Neural crest cell (in vitro differentiated cells): Measurements from ENCODE around the gene DHX58. TPM values are rescaled to one million over a fixed set of nuclear protein-coding genes. Genes with fewer than 3 reads are reported as not detected.

Source experiments
- DNase-seq: peaks from one replicate; pipeline ENCODE4 v3.0.0; 2021; ENCODE audit warnings: low read depth, mixed read lengths, low spot score
- H3K27ac Mint-ChIP-seq: one replicate; pipeline ENCODE4 v1.8.0; 2021; ENCODE audit warnings: mild to moderate bottlenecking, mixed read lengths; ENCODE audit not compliant: unreplicated experiment
- H3K27me3 Mint-ChIP-seq: 2 replicates; pipeline ENCODE4 v1.8.0; 2021; ENCODE audit warnings: low read depth, mild to moderate bottlenecking, mixed read lengths
- H3K36me3 Mint-ChIP-seq: 2 replicates; pipeline ENCODE4 v1.8.0; 2021; ENCODE audit warnings: low read depth, mild to moderate bottlenecking, mixed read lengths
- H3K4me1 Mint-ChIP-seq: 2 replicates; pipeline ENCODE4 v1.8.0; 2021; ENCODE audit warnings: mixed read lengths
- H3K4me3 Mint-ChIP-seq: one replicate; pipeline ENCODE4 v1.8.0; 2021; ENCODE audit warnings: mild to moderate bottlenecking, mixed read lengths
- H3K9me3 Mint-ChIP-seq: 2 replicates; pipeline ENCODE4 v1.8.0; 2021; ENCODE audit warnings: mixed read lengths
- total RNA-seq: library from RNA; stranded (reverse); gene quantifications from 2 replicates; pipeline ENCODE4 v1.2.1, GENCODE V29; 2021
- TF ChIP-seq, protein P1 (sequence below): fragments of 200-600 bp; sonication (generic); conservative IDR thresholded peaks from 2 replicates; pipeline ENCODE4 v1.5.0; 2021; ENCODE audit warnings: antibody characterized with exemption, mild to moderate bottlenecking

The DHX58 gene
- total RNA-seq, 1 donor from 2014 or later, result not detected

DNA sequence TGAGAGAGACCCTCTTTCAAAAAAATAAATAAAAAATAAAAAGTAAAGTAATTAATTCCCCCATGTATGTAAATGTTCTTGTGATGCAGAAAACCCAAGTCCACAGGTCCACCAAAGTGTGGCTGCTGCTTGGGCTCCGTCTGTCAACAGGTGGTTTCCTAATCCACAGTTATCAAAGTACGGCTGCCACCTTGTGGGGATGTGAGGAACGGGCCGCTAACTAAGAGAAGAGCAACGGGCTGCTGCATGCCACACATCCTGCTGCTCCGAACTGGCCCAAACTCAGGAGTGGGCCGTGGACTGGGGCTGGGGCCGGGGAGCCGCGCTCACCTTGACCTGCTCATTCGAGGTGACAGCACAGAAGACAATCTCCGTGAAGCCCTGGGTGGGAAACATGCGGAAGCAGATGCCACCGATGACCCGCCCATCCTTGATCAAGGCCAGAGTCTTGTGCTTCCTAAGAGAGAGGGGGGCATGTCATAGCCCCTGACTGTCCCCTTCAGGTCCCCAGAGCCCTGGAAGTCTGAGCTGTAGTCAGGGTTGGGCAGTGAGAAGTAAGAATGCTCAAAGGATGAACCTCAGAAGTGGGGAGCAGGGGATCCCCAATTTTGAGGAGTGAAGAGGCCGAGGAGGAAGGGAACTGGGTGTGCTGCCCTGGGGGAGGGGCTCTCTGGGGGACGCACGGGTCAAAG lies 4.3 kb upstream of the DHX58 start:
- DNase-seq, result peak; percentile 77
- Mint-ChIP-seq H3K4me1 (peaks cover 16% of the 10 kb centered on the region), H3K27ac (no peak overlapping the region), H3K36me3 (no peaks in the 10 kb centered on the region), H3K9me3 (no peaks in the 10 kb centered on the region), H3K4me3 (peak overlapping the region; percentile 70), H3K27me3 (no peaks in the 10 kb centered on the region)
- TF ChIP-seq, protein P1, sequence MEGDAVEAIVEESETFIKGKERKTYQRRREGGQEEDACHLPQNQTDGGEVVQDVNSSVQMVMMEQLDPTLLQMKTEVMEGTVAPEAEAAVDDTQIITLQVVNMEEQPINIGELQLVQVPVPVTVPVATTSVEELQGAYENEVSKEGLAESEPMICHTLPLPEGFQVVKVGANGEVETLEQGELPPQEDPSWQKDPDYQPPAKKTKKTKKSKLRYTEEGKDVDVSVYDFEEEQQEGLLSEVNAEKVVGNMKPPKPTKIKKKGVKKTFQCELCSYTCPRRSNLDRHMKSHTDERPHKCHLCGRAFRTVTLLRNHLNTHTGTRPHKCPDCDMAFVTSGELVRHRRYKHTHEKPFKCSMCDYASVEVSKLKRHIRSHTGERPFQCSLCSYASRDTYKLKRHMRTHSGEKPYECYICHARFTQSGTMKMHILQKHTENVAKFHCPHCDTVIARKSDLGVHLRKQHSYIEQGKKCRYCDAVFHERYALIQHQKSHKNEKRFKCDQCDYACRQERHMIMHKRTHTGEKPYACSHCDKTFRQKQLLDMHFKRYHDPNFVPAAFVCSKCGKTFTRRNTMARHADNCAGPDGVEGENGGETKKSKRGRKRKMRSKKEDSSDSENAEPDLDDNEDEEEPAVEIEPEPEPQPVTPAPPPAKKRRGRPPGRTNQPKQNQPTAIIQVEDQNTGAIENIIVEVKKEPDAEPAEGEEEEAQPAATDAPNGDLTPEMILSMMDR, result peak; percentile 87

DNA sequence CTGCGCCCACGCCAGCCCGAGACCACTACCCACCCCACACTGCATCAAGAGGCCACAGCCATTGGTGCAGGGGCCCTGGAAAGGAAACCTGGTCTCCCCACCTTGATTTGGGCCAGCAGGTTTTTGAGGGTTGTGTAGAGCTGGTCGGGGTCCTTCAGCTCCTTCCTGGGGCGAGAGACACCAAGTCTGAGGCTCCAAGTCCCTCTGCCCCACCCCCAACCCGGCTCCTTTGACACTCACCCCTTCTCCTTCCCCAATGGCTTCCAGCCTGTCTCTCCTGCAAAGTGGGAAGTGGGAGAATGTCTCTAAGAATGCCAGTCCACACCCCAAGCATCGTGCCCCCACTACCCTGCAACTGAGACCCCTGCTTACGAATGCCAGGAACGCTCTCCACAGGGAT lies 1.6 kb upstream of the DHX58 start:
- Mint-ChIP-seq H3K4me1 (peaks cover 5% of the 10 kb centered on the region), H3K27me3 (no peaks in the 10 kb centered on the region), H3K27ac (no peak overlapping the region), H3K9me3 (no peaks in the 10 kb centered on the region), H3K4me3 (no peak overlapping the region), H3K36me3 (no peaks in the 10 kb centered on the region)
- DNase-seq, result no peak
- TF ChIP-seq, protein P1, result no peak

DNA sequence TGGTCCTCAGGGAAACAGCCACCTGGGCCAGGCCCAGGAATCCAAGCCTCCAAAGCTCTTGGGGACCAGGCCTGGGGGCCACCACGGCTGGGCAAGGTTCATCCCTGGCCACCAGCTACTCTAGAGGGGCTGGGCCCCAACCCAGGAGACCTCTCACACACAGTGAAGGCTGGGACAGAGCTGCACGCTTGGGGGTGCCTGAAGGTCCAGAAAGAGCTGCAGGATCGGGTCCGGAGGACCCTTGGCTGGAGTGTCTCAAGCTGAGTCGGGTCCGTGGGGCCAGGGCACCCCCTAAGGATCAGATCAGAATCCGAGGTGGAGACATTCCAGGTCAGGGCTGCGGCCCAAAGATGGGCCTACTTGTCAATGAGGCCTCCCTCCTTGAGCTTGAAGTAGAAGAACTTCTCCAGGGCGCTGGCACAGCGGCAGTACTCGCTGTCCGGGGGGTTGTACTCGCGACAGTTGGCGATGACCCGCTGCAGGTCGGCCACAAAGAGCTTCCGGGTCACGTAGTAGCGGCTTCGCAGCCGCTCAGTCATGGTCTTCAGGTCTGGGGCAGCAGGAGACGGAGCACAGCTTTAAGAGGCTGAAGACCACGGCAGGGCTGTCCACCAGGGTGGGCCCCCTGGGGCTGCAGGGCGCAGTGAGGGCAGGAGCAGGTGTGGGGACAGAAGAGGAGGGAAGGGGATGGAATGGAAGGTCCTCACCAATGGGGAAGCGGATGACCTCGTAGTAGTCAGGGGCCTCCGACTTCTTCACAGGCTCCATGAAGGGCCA lies 967 bp upstream of the DHX58 start:
- TF ChIP-seq, protein P1, result no peak
- no peaks in the 10 kb centered on the region for H3K9me3 Mint-ChIP-seq

DNA sequence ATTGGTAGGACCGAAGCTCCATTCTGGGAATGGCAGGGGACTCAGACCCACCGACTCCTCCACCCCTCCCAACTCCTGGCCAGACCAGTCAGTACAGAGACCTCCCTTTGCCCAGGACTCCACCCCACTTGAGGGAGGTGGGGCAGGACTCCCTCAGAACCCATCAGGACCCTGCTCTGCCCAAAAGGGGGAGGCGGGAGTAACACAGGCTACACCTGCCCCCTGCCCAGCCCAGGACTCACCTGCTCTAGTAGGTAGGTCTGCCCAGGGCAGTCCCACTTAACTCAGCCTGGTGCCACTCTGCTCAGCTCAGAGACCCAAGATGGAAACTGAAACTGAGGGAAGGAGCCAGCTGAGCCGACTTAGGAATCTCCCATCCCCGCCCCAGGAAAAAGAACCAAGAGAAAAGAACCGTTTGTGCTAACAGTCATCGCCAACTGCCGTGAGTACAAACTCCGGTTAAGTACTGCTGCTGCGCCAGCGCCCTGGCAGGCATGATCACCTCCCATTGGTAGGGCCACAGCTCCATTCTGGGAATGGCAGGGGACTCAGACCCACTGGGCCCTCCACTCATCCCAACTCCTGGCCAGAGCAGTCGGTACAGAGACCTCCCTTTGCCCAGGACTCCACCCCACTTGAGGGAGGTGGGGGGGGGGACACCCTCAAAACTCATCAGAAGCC lies 503 bp downstream of the DHX58 start:
- Mint-ChIP-seq H3K4me3 (no peak overlapping the region), H3K36me3 (no peaks in the 10 kb centered on the region), H3K27me3 (peaks cover 3% of the 10 kb centered on the region), H3K9me3 (no peaks in the 10 kb centered on the region), H3K27ac (no peak overlapping the region), H3K4me1 (peaks cover 7% of the 10 kb centered on the region)
- TF ChIP-seq, protein P1, result no peak
- no peak for DNase-seq

More for the DNA sequence above, 967 bp upstream of the DHX58 start:
- no peaks in the 10 kb centered on the region for H3K36me3 Mint-ChIP-seq
- peaks cover 1% of the 10 kb centered on the region for H3K4me1 Mint-ChIP-seq
- no peak for DNase-seq
- H3K27me3 Mint-ChIP-seq, result no peaks in the 10 kb centered on the region
- no peak overlapping the region for H3K4me3 Mint-ChIP-seq
- H3K27ac Mint-ChIP-seq, result no peak overlapping the region

DNA sequence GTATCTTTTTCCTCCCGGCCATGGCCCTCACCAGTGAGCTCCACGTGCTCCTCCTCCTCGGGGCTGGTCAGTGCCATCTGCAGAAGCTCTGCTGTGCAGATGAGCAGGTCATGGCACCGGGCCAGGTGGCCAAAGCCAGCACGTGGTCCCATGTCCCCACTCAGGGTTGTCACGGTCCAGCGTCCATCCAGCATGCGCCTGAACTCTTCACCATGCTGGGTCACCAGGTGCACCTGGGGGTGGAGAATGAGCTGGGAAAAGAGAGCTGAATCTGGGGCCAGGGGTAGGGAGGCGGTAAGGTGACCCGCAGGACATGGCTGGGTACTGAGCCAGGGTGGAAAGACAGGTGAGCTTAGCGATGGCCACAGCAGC lies 1.3 kb downstream of the DHX58 start:
- H3K36me3 Mint-ChIP-seq, result no peaks in the 10 kb centered on the region
- peaks cover 7% of the 10 kb centered on the region for H3K4me1 Mint-ChIP-seq
- H3K4me3 Mint-ChIP-seq, result no peak overlapping the region
- H3K9me3 Mint-ChIP-seq, result no peaks in the 10 kb centered on the region
- TF ChIP-seq, protein P1, result no peak
- H3K27ac Mint-ChIP-seq, result no peak overlapping the region
- DNase-seq, result no peak
- peaks cover 6% of the 10 kb centered on the region for H3K27me3 Mint-ChIP-seq
